Endothelial cell of umbilical vein (primary cell): Measurements from ENCODE around the gene IRF1. TPM values are rescaled to one million over a fixed set of nuclear protein-coding genes. Genes with fewer than 3 reads are reported as not detected.

ENCODE experiments used
- BruUV-seq: library from RNA; stranded (reverse); fragments of 400-500 nt; replicated peaks from 2 replicates; lab custom pipeline; 2021; lab: Mats Ljungman, UMichigan
- CTCF ChIA-PET: fragments of 300-600, 350-600 bp; sonication (Branson Sonifier 250); formaldehyde crosslinking; loops from one replicate; lab custom pipeline; 2021; ENCODE audit warnings: antibody characterized with exemption, inconsistent platforms; lab: Charles Lee
- POLR2A ChIA-PET: fragments of 300-600, 350-600 bp; sonication (Branson Sonifier 250); formaldehyde crosslinking; loops from one replicate; lab custom pipeline; 2021; ENCODE audit warnings: antibody characterized with exemption, inconsistent platforms; lab: Charles Lee
- DNase-seq: peaks from one replicate; pipeline ENCODE4 v3.0.0-alpha.2; 2011; ENCODE audit warnings: low read depth, low spot score
- FAIRE-seq: peaks from 2 replicates; lab custom pipeline; 2011; peaks lifted over from hg19 to GRCh38; lab: Jason Lieb, UNC
- H2AFZ ChIP-seq: 2 replicates; pipeline ENCODE4 v1.6.0; 2012; ENCODE audit warnings: low read depth, low read length, control low read depth, inconsistent platforms
- H3K27ac ChIP-seq: 2 replicates; pipeline ENCODE4 v1.5.1; 2011; ENCODE audit warnings: low read depth, mild to moderate bottlenecking, control low read depth, low read length, moderate library complexity; ENCODE audit not compliant: insufficient read depth
- H3K27me3 ChIP-seq, 2 experiments: 2 replicates each; pipeline versions ENCODE4 v1.6.0 to v1.6.1; 2011; ENCODE audit warnings: low read length in 2 of 2, mixed read lengths in 1 of 2; ENCODE audit not compliant: control insufficient read depth in 2 of 2, insufficient read depth in 2 of 2
- H3K36me3 ChIP-seq, 2 experiments: 2 replicates in 1 of 2; 3 replicates in 1 of 2; pipeline ENCODE4 v1.5.1; 2011; ENCODE audit warnings: low read length in 2 of 2, mild to moderate bottlenecking in 1 of 2, moderate library complexity in 1 of 2; ENCODE audit not compliant: control insufficient read depth in 2 of 2, insufficient read depth in 2 of 2; ENCODE audit errors: extremely low read depth in 1 of 2
- H3K4me1 ChIP-seq: 3 replicates; pipeline ENCODE4 v1.5.1; 2011; ENCODE audit warnings: mild to moderate bottlenecking, low read length; ENCODE audit not compliant: control insufficient read depth, insufficient read depth; ENCODE audit errors: extremely low read depth
- H3K4me2 ChIP-seq: 2 replicates; pipeline ENCODE4 v1.6.1; 2011; ENCODE audit warnings: low read length, control low read depth, mixed read lengths; ENCODE audit not compliant: insufficient read depth
- H3K4me3 ChIP-seq, 3 experiments: fragments of 200-600 bp in 1 of 3; sonication (generic), shearing (Covaris generic) in 1 of 3; replicated peaks in 1 of 3; 2 replicates each; pipeline ENCODE4 v1.5.1; 2011 to 2016; ENCODE audit warnings: control low read depth in 3 of 3, low read length in 3 of 3, mild to moderate bottlenecking in 2 of 3, inconsistent platforms in 1 of 3, low read depth in 1 of 3, moderate library complexity in 1 of 3; ENCODE audit not compliant: insufficient read depth in 1 of 3
- H3K79me2 ChIP-seq: 2 replicates; pipeline ENCODE4 v1.6.0; 2012; ENCODE audit warnings: low read length, inconsistent platforms; ENCODE audit not compliant: control insufficient read depth, insufficient read depth
- H3K9ac ChIP-seq: replicated peaks from 2 replicates; pipeline ENCODE3; 2011; ENCODE audit warnings: low read length, control low read depth; ENCODE audit not compliant: insufficient read depth; ENCODE audit errors: extremely low read depth
- H3K9me1 ChIP-seq: replicated peaks from 3 replicates; pipeline ENCODE4 v1.6.0; 2011; ENCODE audit warnings: mild to moderate bottlenecking, low read length; ENCODE audit not compliant: control insufficient read depth, insufficient read depth; ENCODE audit errors: extremely low read depth
- H3K9me3 ChIP-seq: replicated peaks from 2 replicates; pipeline ENCODE4 v1.5.1; 2012; ENCODE audit warnings: low read length, inconsistent platforms; ENCODE audit not compliant: control insufficient read depth, insufficient read depth
- H4K20me1 ChIP-seq: replicated peaks from 2 replicates; pipeline ENCODE3; 2011; ENCODE audit warnings: mild to moderate bottlenecking, low read length; ENCODE audit not compliant: control insufficient read depth, insufficient read depth; ENCODE audit errors: extremely low read depth
- EZH2 ChIP-seq: IDR thresholded peaks from 2 replicates; pipeline ENCODE4 v1.6.1; 2012; ENCODE audit warnings: borderline replicate concordance, low read depth, mild to moderate bottlenecking, moderate library complexity, low read length, inconsistent platforms; ENCODE audit not compliant: severe bottlenecking
- FOS ChIP-seq: IDR thresholded peaks from 2 replicates; pipeline ENCODE4 v1.6.1; 2011; ENCODE audit warnings: mild to moderate bottlenecking, low read length, moderate library complexity, borderline replicate concordance; ENCODE audit not compliant: insufficient read depth
- JUN ChIP-seq: IDR thresholded peaks from 2 replicates; pipeline ENCODE4 v1.6.1; 2011; ENCODE audit warnings: borderline replicate concordance, low read depth; ENCODE audit not compliant: insufficient read length, insufficient read depth
- MAX ChIP-seq: IDR thresholded peaks from 2 replicates; pipeline ENCODE4 v1.6.1; 2011; ENCODE audit not compliant: insufficient read depth, insufficient read length
- MYC ChIP-seq: IDR thresholded peaks from one replicate; pipeline ENCODE4 v1.6.1; 2011; ENCODE audit warnings: mild to moderate bottlenecking, low read depth, low read length
- POLR2A ChIP-seq: IDR thresholded peaks from 2 replicates; pipeline ENCODE4 v1.6.1; 2012; ENCODE audit warnings: low read depth, mild to moderate bottlenecking, control low read depth, low read length
- POLR2AphosphoS5 ChIP-seq: IDR thresholded peaks from 2 replicates; pipeline ENCODE4 v1.6.1; 2012; ENCODE audit warnings: low read depth, mild to moderate bottlenecking, control low read depth, low read length, moderate library complexity; ENCODE audit not compliant: insufficient read depth
- dilution Hi-C: fragments of 300-500 bp; cut with MboI; formaldehyde crosslinking; loops from one replicate; pipeline ENCODE4 v1.15.0; 2019; ENCODE audit warnings: low sequenced_read_pairs; ENCODE audit not compliant: extremely low pct_ligation_motif_present
- intact Hi-C: fragments of 100-400 bp; cut with micrococcal nuclease; formaldehyde crosslinking; loops from one replicate; pipeline ENCODE4 v1.10.0; 2022
- polyA plus RNA-seq, 4 experiments: library from polyadenylated mRNA; depleted of rRNA in 3 of 4; stranded (reverse) in 3 of 4; unstranded in 1 of 4; fragments of >200 nt; gene quantifications; 2 replicates each; pipeline versions ENCODE4 v1.2.1 to v1.2.3, GENCODE V29; 2011 to 2012; ENCODE audit warnings: missing spikeins in 1 of 4
- total RNA-seq: library from RNA; stranded (reverse); gene quantifications from 2 replicates; pipeline ENCODE4 v1.2.3, GENCODE V29; 2021
- TF ChIP-seq, protein P1 (sequence below), 2 donors: IDR thresholded peaks; 1 replicate in 1 of 2; 2 replicates in 1 of 2; pipeline ENCODE4 v1.5.1; 2011; ENCODE audit warnings: low read length in 2 of 2, mild to moderate bottlenecking in 2 of 2, moderate library complexity in 2 of 2, control low read depth in 1 of 2, inconsistent platforms in 1 of 2, low read depth in 1 of 2; ENCODE audit not compliant: insufficient read depth in 1 of 2; ENCODE audit errors: extremely low read depth in 1 of 2

Gene IRF1
- total and polyA plus RNA-seq, 2 donors (not counting 3 experiments of a cell fraction or from before 2014, with no cell fraction given) = 12.3 to 28.0 TPM

DNA sequence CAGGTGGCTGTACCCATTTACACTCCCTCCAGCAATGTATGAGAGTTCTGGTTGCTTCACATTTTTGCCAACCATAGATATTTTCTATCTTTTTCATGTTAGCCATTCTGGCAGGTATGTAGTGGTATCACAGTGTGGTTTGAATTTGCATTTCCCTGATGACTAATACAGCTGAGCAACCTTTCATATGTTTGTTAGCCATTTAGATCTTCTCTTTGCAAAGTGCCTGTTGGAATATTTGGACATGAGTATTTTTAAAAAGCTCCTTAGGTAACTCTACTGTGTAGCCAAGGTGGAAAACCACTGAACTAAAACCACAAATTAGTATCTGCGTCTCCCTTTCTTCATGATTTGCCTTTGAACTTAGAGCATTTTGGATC, 31.9 kb downstream of the IRF1 start:
- H3K27me3 ChIP-seq = no peaks in the 10 kb centered on the region
- H3K9ac ChIP-seq = no peak overlapping the region
- H3K27ac ChIP-seq = no peak overlapping the region
- H3K36me3 ChIP-seq = no peaks in the 10 kb centered on the region
- intact Hi-C loops (no loop called here), dilution Hi-C loops (no loop called here)
- H3K4me3 ChIP-seq = no peak overlapping the region
- POLR2A ChIA-PET = no interaction called here
- DNase-seq = no peak
- no peaks in the 10 kb centered on the region for H3K9me1 ChIP-seq
- no peaks in the 10 kb centered on the region for H3K79me2 ChIP-seq
- no peaks in the 10 kb centered on the region for H3K9me3 ChIP-seq
- H3K4me1 ChIP-seq = peaks cover 22% of the 10 kb centered on the region
- CTCF ChIA-PET = interaction anchor here (0.8 to 2.6 kb wide), 8 partner anchors 9 to 69 kb away, joined by 3 to 8 read pairs (median 5); partner anchors contain the start of gene IRF1
- BruUV-seq = no TSS peak
- peak; percentile 66 for FAIRE-seq
- no peak overlapping the region for H3K4me2 ChIP-seq
- no peaks in the 10 kb centered on the region for H4K20me1 ChIP-seq
- no peak overlapping the region for H2AFZ ChIP-seq
- TF ChIP-seq FOS = peak; percentile 8
- TF ChIP-seq JUN = no peak

- no peaks in the 10 kb centered on the region for H3K79me2 ChIP-seq
- H3K4me3 ChIP-seq = no peak overlapping the region
- TF ChIP-seq FOS (no peak), MAX (no peak), POLR2A (no peak), EZH2 (no peak), POLR2AphosphoS5 (no peak), MYC (no peak)
- TF ChIP-seq, protein P1, sequence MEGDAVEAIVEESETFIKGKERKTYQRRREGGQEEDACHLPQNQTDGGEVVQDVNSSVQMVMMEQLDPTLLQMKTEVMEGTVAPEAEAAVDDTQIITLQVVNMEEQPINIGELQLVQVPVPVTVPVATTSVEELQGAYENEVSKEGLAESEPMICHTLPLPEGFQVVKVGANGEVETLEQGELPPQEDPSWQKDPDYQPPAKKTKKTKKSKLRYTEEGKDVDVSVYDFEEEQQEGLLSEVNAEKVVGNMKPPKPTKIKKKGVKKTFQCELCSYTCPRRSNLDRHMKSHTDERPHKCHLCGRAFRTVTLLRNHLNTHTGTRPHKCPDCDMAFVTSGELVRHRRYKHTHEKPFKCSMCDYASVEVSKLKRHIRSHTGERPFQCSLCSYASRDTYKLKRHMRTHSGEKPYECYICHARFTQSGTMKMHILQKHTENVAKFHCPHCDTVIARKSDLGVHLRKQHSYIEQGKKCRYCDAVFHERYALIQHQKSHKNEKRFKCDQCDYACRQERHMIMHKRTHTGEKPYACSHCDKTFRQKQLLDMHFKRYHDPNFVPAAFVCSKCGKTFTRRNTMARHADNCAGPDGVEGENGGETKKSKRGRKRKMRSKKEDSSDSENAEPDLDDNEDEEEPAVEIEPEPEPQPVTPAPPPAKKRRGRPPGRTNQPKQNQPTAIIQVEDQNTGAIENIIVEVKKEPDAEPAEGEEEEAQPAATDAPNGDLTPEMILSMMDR (IDR thresholded peaks at IDR 0.05; ENCODE audit: extremely low read depth in 1 of 2, insufficient read depth in 1 of 2, low read depth in 1 of 2, low read length in 2 of 2) = no peak
- H3K9ac ChIP-seq = no peak overlapping the region
- no peak overlapping the region for H3K27ac ChIP-seq
- H3K27me3 ChIP-seq = no peaks in the 10 kb centered on the region
- H4K20me1 ChIP-seq = no peaks in the 10 kb centered on the region
- no peak overlapping the region for H2AFZ ChIP-seq
- no peaks in the 10 kb centered on the region for H3K9me3 ChIP-seq
- H3K4me2 ChIP-seq = no peak overlapping the region
- DNase-seq (no peak), FAIRE-seq (peak; percentile 31)
- dilution Hi-C loops (no loop called here), intact Hi-C loops (no loop called here)
- no TSS peak for BruUV-seq
- no peaks in the 10 kb centered on the region for H3K36me3 ChIP-seq
- POLR2A ChIA-PET = no interaction called here
- no peaks in the 10 kb centered on the region for H3K9me1 ChIP-seq
- CTCF ChIA-PET = interaction anchor here (0.8 to 2.9 kb wide), 12 partner anchors 8 to 72 kb away, joined by 3 to 8 read pairs (median 4); partner anchors contain the start of gene IRF1
- peaks cover 22% of the 10 kb centered on the region for H3K4me1 ChIP-seq
Measured at GRCh38 chr5:132458226-132458560, 32.4 kb downstream of the IRF1 start.
